HCT116 (cell line): Measurements from ENCODE around the gene ECEL1. TPM values are rescaled to one million over a fixed set of nuclear protein-coding genes. Genes with fewer than 3 reads are reported as not detected.

Experiments used
- ATAC-seq: fragments of 200-7000 bp; cut with Tn5 transposase; 2 replicates; pipeline ENCODE4 v1.9.1; 2020; ENCODE audit warnings: mild to moderate bottlenecking, moderate library complexity
- BruUV-seq: library from RNA; stranded (reverse); fragments of 400-500 nt; replicated peaks from 2 replicates; lab custom pipeline; 2021; lab: Mats Ljungman, UMichigan
- CTCF ChIA-PET: fragments of 300-600 bp; sonication (Branson Sonifier 250); formaldehyde crosslinking; loops from one replicate; lab custom pipeline; 2021; ENCODE audit warnings: antibody characterized with exemption; lab: Charles Lee
- POLR2A ChIA-PET: fragments of 300-600, 350-600 bp; sonication (Branson Sonifier 250); formaldehyde crosslinking; loops from one replicate; lab custom pipeline; 2021; ENCODE audit warnings: antibody characterized with exemption; lab: Charles Lee
- RAD21 ChIA-PET, 2 experiments: fragments of 300-600 bp; sonication (Branson Sonifier 250); formaldehyde crosslinking; loops; one replicate each; lab custom pipeline; 2023; ENCODE audit warnings: low total read pairs in 2 of 2; ENCODE audit not compliant: uncharacterized antibody in 2 of 2, unreplicated experiment in 2 of 2, low non-redundant PET in 1 of 2; lab: Charles Lee
- DNase-seq: peaks from one replicate; pipeline ENCODE4 v3.0.0-alpha.2; 2010; ENCODE audit warnings: low read depth, low spot score
- H2AFZ ChIP-seq: fragments of 200-600 bp; shearing (Covaris generic), sonication (generic); 2 replicates; pipeline ENCODE4 v1.6.1; 2017; ENCODE audit warnings: low read depth, mixed run types, mixed read lengths, antibody characterized with exemption, low read length; ENCODE audit not compliant: poor library complexity, severe bottlenecking
- H3K27ac ChIP-seq: 2 replicates; pipeline ENCODE4 v1.5.1; 2012; ENCODE audit warnings: low read depth, low read length
- H3K27me3 ChIP-seq: fragments of 200-600 bp; sonication (generic); 2 replicates; pipeline ENCODE4 v1.6.1; 2016; ENCODE audit warnings: mixed run types, low read length, mixed read lengths; ENCODE audit not compliant: insufficient read depth
- H3K36me3 ChIP-seq, 2 experiments: fragments of 200-500 bp in 1 of 2; fragments of 200-600 bp in 1 of 2; sonication (Bioruptor generic) in 1 of 2; sonication (generic) in 1 of 2; 2 replicates each; pipeline versions ENCODE4 v1.5.1 to v1.6.1; 2014 to 2016; ENCODE audit warnings: low read length in 2 of 2, inconsistent platforms in 1 of 2, mixed read lengths in 1 of 2, mixed run types in 1 of 2; ENCODE audit not compliant: insufficient read depth in 2 of 2, control insufficient read depth in 1 of 2
- H3K4me1 ChIP-seq, 2 experiments: fragments of 200-600 bp in 1 of 2; sonication (generic) in 1 of 2; 2 replicates each; pipeline versions ENCODE4 v1.5.1 to v1.6.1; 2012 to 2017; ENCODE audit warnings: low read length in 2 of 2, inconsistent platforms in 1 of 2, mild to moderate bottlenecking in 1 of 2, mixed read lengths in 1 of 2, mixed run types in 1 of 2, moderate library complexity in 1 of 2; ENCODE audit not compliant: insufficient read depth in 2 of 2, control insufficient read depth in 1 of 2
- H3K4me2 ChIP-seq: fragments of 200-600 bp; sonication (generic); 2 replicates; pipeline ENCODE4 v1.6.1; 2017; ENCODE audit warnings: mixed run types, low read length, mixed read lengths
- H3K4me3 ChIP-seq, 2 experiments: fragments of 200-600 bp in 1 of 2; sonication (generic) in 1 of 2; replicated peaks in 1 of 2; 2 replicates each; pipeline ENCODE4 v1.5.1; 2011 to 2016; ENCODE audit warnings: low read length in 2 of 2, control low read depth in 1 of 2, low read depth in 1 of 2, mild to moderate bottlenecking in 1 of 2, mixed read lengths in 1 of 2, mixed run types in 1 of 2
- H3K79me2 ChIP-seq: fragments of 200-600 bp; sonication (generic); 2 replicates; pipeline ENCODE4 v1.6.1; 2017; ENCODE audit warnings: mild to moderate bottlenecking, mixed run types, low read length, moderate library complexity, mixed read lengths; ENCODE audit not compliant: insufficient read depth
- H3K9ac ChIP-seq: fragments of 200-600 bp; sonication (generic); 2 replicates; pipeline ENCODE4 v1.6.1; 2016; ENCODE audit warnings: low read length, mixed read lengths
- H3K9me2 ChIP-seq: fragments of 200-600 bp; sonication (generic), shearing (Covaris generic); 2 replicates; pipeline ENCODE4 v1.6.1; 2017; ENCODE audit warnings: mixed run types, mild to moderate bottlenecking, moderate library complexity; ENCODE audit not compliant: insufficient read depth
- H3K9me3 ChIP-seq, 2 experiments: fragments of 200-500 bp in 1 of 2; fragments of 200-600 bp in 1 of 2; sonication (Bioruptor generic) in 1 of 2; sonication (generic) in 1 of 2; 2 replicates each; pipeline ENCODE4 v1.6.1; 2014 to 2017; ENCODE audit warnings: low read length in 2 of 2, mixed read lengths in 2 of 2, inconsistent platforms in 1 of 2, low read depth in 1 of 2, mild to moderate bottlenecking in 1 of 2, mixed run types in 1 of 2, moderate library complexity in 1 of 2; ENCODE audit not compliant: control insufficient read depth in 1 of 2, insufficient read depth in 1 of 2
- H4K20me1 ChIP-seq: fragments of 200-600 bp; sonication (generic), shearing (Covaris generic); 2 replicates; pipeline ENCODE4 v1.6.1; 2017; ENCODE audit warnings: mixed run types, mild to moderate bottlenecking, moderate library complexity; ENCODE audit not compliant: insufficient read depth
- intact Hi-C: fragments of 100-400 bp; cut with micrococcal nuclease; formaldehyde crosslinking; loops from 2 replicates; pipeline ENCODE4 v1.10.0; 2022
- total RNA-seq: library from RNA; stranded (reverse); gene quantifications from one replicate; pipeline ENCODE4 v1.2.1, GENCODE V29; 2021; ENCODE audit not compliant: unreplicated experiment
- TF ChIP-seq, protein P1 (sequence below), 3 experiments: fragments of 200-600 bp in 1 of 3; sonication (generic) in 1 of 3; IDR thresholded peaks in 2 of 3; conservative IDR thresholded peaks in 1 of 3; 2 replicates each; pipeline ENCODE4 v1.5.1; 2012 to 2017; ENCODE audit warnings: low read depth in 2 of 3, low read length in 2 of 3, antibody characterized with exemption in 1 of 3, borderline replicate concordance in 1 of 3, control low read depth in 1 of 3, mild to moderate bottlenecking in 1 of 3, mixed read lengths in 1 of 3, mixed run types in 1 of 3, moderate library complexity in 1 of 3; ENCODE audit not compliant: insufficient read depth in 1 of 3
- TF ChIP-seq, protein P2 (sequence below): IDR thresholded peaks from 2 replicates; pipeline ENCODE4 v1.6.1; 2011; ENCODE audit warnings: mild to moderate bottlenecking, low read length, moderate library complexity; ENCODE audit not compliant: insufficient replicate concordance; ENCODE audit errors: extremely low read depth

The ECEL1 gene
- total RNA-seq, 1 experiment from 2014 or later, result not detected

DNA sequence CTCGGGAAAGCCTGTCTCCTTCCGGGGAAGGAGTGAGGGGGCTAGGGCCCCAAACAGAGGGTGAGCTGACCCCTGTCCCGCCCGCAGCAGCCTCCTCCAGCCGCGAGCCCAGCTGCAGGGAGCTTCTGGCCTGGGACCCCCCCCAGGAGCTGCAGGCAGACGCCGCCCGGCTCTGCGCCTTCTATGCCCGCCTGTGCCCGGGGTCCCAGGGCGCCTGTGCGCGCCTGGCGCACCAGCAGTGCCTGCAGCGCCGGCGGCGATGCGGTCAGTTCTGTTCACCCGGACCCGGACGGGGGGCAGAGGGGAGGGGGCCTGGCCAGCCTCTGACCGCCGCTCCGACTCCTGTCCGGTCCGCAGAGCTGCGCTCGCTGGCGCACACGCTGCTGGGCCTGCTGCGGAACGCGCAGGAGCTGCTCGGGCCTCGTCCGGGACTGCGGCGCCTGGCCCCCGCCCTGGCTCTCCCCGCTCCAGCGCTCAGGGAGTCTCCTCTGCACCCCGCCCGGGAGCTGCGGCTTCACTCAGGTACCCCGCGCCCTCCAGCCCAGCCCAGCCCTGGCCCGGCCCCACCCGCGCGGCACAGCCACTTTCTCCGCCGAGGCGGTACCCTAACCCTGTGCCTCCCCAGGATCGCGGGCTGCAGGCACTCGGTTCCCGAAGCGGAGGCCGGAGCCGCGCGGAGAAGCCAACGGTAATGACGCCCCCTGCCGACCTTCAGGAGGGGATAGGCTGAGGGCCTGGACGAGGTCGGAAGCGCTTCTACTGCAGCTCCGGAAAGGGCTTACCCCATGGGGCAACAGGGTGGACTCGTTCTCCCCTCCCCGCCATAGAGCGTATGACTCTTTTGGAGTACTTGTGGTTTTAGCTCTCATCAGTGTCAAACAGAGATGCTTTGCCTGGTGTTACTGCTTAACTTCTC lies 36.3 kb upstream of the ECEL1 start:
- ATAC-seq, result peak; percentile 65
- CTCF ChIA-PET, result no interaction called here
- Histone ChIP-seq H3K4me3 (0 out of 4 replicates have a peak overlapping the region, but pooled peaks have one; percentile 9 to 16), H3K27me3 (no peaks in the 10 kb centered on the region), H3K4me2 (peak overlapping the region; percentile 56), H4K20me1 (no peaks in the 10 kb centered on the region), H3K9me2 (no peaks in the 10 kb centered on the region), H3K9me3 (no peaks in the 10 kb centered on the region)
- BruUV-seq, result no TSS peak
- intact Hi-C loops, result loop anchor here (10.0 kb wide), 1 partner anchor 179 kb away; no protein-coding TSS in a partner anchor
- RAD21 ChIA-PET, result no interaction called here
- TF ChIP-seq, protein P1, sequence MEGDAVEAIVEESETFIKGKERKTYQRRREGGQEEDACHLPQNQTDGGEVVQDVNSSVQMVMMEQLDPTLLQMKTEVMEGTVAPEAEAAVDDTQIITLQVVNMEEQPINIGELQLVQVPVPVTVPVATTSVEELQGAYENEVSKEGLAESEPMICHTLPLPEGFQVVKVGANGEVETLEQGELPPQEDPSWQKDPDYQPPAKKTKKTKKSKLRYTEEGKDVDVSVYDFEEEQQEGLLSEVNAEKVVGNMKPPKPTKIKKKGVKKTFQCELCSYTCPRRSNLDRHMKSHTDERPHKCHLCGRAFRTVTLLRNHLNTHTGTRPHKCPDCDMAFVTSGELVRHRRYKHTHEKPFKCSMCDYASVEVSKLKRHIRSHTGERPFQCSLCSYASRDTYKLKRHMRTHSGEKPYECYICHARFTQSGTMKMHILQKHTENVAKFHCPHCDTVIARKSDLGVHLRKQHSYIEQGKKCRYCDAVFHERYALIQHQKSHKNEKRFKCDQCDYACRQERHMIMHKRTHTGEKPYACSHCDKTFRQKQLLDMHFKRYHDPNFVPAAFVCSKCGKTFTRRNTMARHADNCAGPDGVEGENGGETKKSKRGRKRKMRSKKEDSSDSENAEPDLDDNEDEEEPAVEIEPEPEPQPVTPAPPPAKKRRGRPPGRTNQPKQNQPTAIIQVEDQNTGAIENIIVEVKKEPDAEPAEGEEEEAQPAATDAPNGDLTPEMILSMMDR (IDR thresholded peaks at IDR 0.05 in 2 of 3, conservative IDR thresholded peaks at IDR 0.05 in 1 of 3; ENCODE audit: borderline replicate concordance in 1 of 3, insufficient read depth in 1 of 3, low read depth in 2 of 3, low read length in 2 of 3), result 0 out of 6 replicates have a peak, but pooled peaks of 2 of the 3 experiments have one; percentile 10 to 15
- TF ChIP-seq, protein P2, sequence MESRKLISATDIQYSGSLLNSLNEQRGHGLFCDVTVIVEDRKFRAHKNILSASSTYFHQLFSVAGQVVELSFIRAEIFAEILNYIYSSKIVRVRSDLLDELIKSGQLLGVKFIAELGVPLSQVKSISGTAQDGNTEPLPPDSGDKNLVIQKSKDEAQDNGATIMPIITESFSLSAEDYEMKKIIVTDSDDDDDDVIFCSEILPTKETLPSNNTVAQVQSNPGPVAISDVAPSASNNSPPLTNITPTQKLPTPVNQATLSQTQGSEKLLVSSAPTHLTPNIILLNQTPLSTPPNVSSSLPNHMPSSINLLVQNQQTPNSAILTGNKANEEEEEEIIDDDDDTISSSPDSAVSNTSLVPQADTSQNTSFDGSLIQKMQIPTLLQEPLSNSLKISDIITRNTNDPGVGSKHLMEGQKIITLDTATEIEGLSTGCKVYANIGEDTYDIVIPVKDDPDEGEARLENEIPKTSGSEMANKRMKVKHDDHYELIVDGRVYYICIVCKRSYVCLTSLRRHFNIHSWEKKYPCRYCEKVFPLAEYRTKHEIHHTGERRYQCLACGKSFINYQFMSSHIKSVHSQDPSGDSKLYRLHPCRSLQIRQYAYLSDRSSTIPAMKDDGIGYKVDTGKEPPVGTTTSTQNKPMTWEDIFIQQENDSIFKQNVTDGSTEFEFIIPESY, result no peak
- TF ChIP-seq, all 23 proteins: peak for 1
- H3K27ac ChIP-seq, result no peak overlapping the region
- H3K36me3 ChIP-seq, result no peaks in the 10 kb centered on the region
- POLR2A ChIA-PET, result no interaction called here
- no peak overlapping the region for H2AFZ ChIP-seq
- no peak overlapping the region for H3K9ac ChIP-seq
- DNase-seq, result no peak
- peaks cover 0 to 6% of the 10 kb centered on the region in 2 experiments; a peak in 1 of 4 replicates for H3K4me1 ChIP-seq
- H3K79me2 ChIP-seq, result no peaks in the 10 kb centered on the region
